Osteoblast (primary cell): Measurements from ENCODE around the gene PLTP. TPM values are rescaled to one million over a fixed set of nuclear protein-coding genes. Genes with fewer than 3 reads are reported as not detected.

Experiments
- DNase-seq: peaks from one replicate; pipeline ENCODE4 v3.0.0; 2011; ENCODE audit warnings: low spot score, mixed read lengths; ENCODE audit not compliant: insufficient read length; ENCODE audit errors: missing footprints
- H2AFZ ChIP-seq: 2 replicates; pipeline ENCODE4 v1.6.0; 2011; ENCODE audit warnings: mild to moderate bottlenecking, low read length
- H3K27ac ChIP-seq: 2 replicates; pipeline ENCODE4 v1.5.1; 2011; ENCODE audit warnings: mild to moderate bottlenecking, low read depth, low read length, moderate library complexity
- H3K27me3 ChIP-seq: 2 replicates; pipeline ENCODE4 v1.6.0; 2012; ENCODE audit warnings: mild to moderate bottlenecking, control low read depth, inconsistent platforms, low read length, moderate library complexity; ENCODE audit not compliant: insufficient read depth
- H3K36me3 ChIP-seq: 2 replicates; pipeline ENCODE4 v1.5.1; 2011; ENCODE audit warnings: mild to moderate bottlenecking, low read length, control low read depth, moderate library complexity; ENCODE audit not compliant: insufficient read depth
- H3K4me1 ChIP-seq: 2 replicates; pipeline ENCODE4 v1.5.1; 2011; ENCODE audit warnings: mild to moderate bottlenecking, low read length, control low read depth, moderate library complexity; ENCODE audit not compliant: insufficient read depth
- H3K4me2 ChIP-seq: 2 replicates; pipeline ENCODE4 v1.6.0; 2011; ENCODE audit warnings: mild to moderate bottlenecking, low read length; ENCODE audit not compliant: insufficient read depth
- H3K4me3 ChIP-seq: fragments of 200-600 bp; sonication (generic); 3 replicates; pipeline ENCODE4 v1.5.1; 2012; ENCODE audit warnings: mild to moderate bottlenecking, low read length, inconsistent platforms; ENCODE audit not compliant: insufficient read depth
- H3K79me2 ChIP-seq: 2 replicates; pipeline ENCODE4 v1.6.0; 2012; ENCODE audit warnings: mild to moderate bottlenecking, low read length, control low read depth, inconsistent platforms; ENCODE audit not compliant: insufficient read depth
- H3K9me3 ChIP-seq: 2 replicates; pipeline ENCODE4 v1.5.1; 2011; ENCODE audit warnings: low read depth, low read length, control low read depth
- H4K20me1 ChIP-seq: 2 replicates; pipeline ENCODE4 v1.6.0; 2012; ENCODE audit warnings: mild to moderate bottlenecking, low read length, control low read depth; ENCODE audit not compliant: insufficient read depth
- CTCF ChIP-seq: IDR thresholded peaks from 2 replicates; pipeline ENCODE4 v1.5.1; 2011; ENCODE audit warnings: mild to moderate bottlenecking, low read depth, low read length, moderate library complexity; ENCODE audit errors: extremely low read depth
- total RNA-seq: library from RNA; depleted of rRNA; stranded (reverse); fragments of >200 nt; gene quantifications from 2 replicates; pipeline ENCODE4 v1.2.3, GENCODE V29; 2012

PLTP gene
- total RNA-seq, 1 donor, result 21.7 TPM

GRCh38 chr20:45860560-45861220 lies 51.3 kb downstream of the PLTP start:
- no peaks in the 10 kb centered on the region for H3K36me3 ChIP-seq
- no peak overlapping the region for H3K4me3 ChIP-seq
- peaks cover 20% of the 10 kb centered on the region for H3K79me2 ChIP-seq
- no peak overlapping the region for H2AFZ ChIP-seq
- H3K4me2 ChIP-seq, result no peak overlapping the region
- no peak for TF ChIP-seq CTCF
- peaks cover 2% of the 10 kb centered on the region for H4K20me1 ChIP-seq
- no peaks in the 10 kb centered on the region for H3K9me3 ChIP-seq
- H3K27me3 ChIP-seq, result no peaks in the 10 kb centered on the region
- DNase-seq, result no peak
- peaks cover 27% of the 10 kb centered on the region for H3K4me1 ChIP-seq
- no peak overlapping the region for H3K27ac ChIP-seq

- H3K79me2 ChIP-seq, result peaks cover 25% of the 10 kb centered on the region
- TF ChIP-seq CTCF, result no peak
- no peak overlapping the region for H3K4me3 ChIP-seq
- H3K9me3 ChIP-seq, result no peaks in the 10 kb centered on the region
- no peak overlapping the region for H3K4me2 ChIP-seq
- H4K20me1 ChIP-seq, result peaks cover 4% of the 10 kb centered on the region
- H2AFZ ChIP-seq, result no peak overlapping the region
- H3K27ac ChIP-seq, result no peak overlapping the region
- peaks cover 27% of the 10 kb centered on the region for H3K4me1 ChIP-seq
- H3K27me3 ChIP-seq, result no peaks in the 10 kb centered on the region
- no peaks in the 10 kb centered on the region for H3K36me3 ChIP-seq
- no peak for DNase-seq
These were observed 52.0 kb downstream of the PLTP start for GRCh38 chr20:45859916-45860315.

GRCh38 chr20:45857882-45858216 lies 54.1 kb downstream of the PLTP start:
- H3K79me2 ChIP-seq, result peaks cover 35% of the 10 kb centered on the region
- no peak for TF ChIP-seq CTCF
- no peak for DNase-seq
- H3K27me3 ChIP-seq, result no peaks in the 10 kb centered on the region
- peaks cover 6% of the 10 kb centered on the region for H3K36me3 ChIP-seq
- peaks cover 7% of the 10 kb centered on the region for H4K20me1 ChIP-seq
- H3K4me3 ChIP-seq, result peak overlapping the region; percentile 86
- peak overlapping the region; percentile 99 for H3K4me2 ChIP-seq
- H3K9me3 ChIP-seq, result no peaks in the 10 kb centered on the region
- H2AFZ ChIP-seq, result peak overlapping the region; percentile 95
- H3K4me1 ChIP-seq, result peaks cover 27% of the 10 kb centered on the region
- H3K27ac ChIP-seq, result peak overlapping the region; percentile 62

GRCh38 chr20:45857114-45857881 lies 54.7 kb downstream of the PLTP start, which contains the start of the genes ACOT8 and ZSWIM3:
Gene ACOT8 (minus strand): TSS chr20:45857392. CDS start chr20:45857315, 77 bp downstream.
Gene ZSWIM3 (plus strand): TSS chr20:45857614. CDS start chr20:45857826, 212 bp downstream.
- Histone ChIP-seq H3K79me2 (peaks cover 35% of the 10 kb centered on the region), H4K20me1 (peaks cover 7% of the 10 kb centered on the region), H3K4me1 (peaks cover 27% of the 10 kb centered on the region), H3K36me3 (peaks cover 8% of the 10 kb centered on the region), H3K27ac (peak within 1 kb of the TSS; percentile 63), H3K4me3 (peak within 1 kb of the TSS; percentile 86), H3K4me2 (peak within 1 kb of the TSS; percentile 99), H3K9me3 (no peaks in the 10 kb centered on the region), H3K27me3 (no peaks in the 10 kb centered on the region), H2AFZ (peak within 1 kb of the TSS; percentile 95)
- TF ChIP-seq CTCF, result no peak
- peak; percentile 100 for DNase-seq
